ENCODE measurements around the gene PTGDR2.

Gene PTGDR2

GRCh38 chr11:60858731-60859464 is 3.1 kb upstream of the PTGDR2 start:
- DNase-seq (ENCODE audit: low spot score) = no peak

- no peak for DNase-seq (ENCODE audit: low spot score)
Observed at GRCh38 chr11:60858236-60858635, 2.5 kb upstream of the PTGDR2 start.

- DNase-seq (ENCODE audit: low spot score) = no peak
Observed at GRCh38 chr11:60857378-60858232, 1.9 kb upstream of the PTGDR2 start.

- peak; percentile 71 for DNase-seq (ENCODE audit: low spot score)
Observed at GRCh38 chr11:60854847-60855725, 664 bp downstream of the PTGDR2 start.

GRCh38 chr11:60854140-60854846 is 1.5 kb downstream of the PTGDR2 start:
- no peak for DNase-seq (ENCODE audit: low spot score)

- no peak for DNase-seq (ENCODE audit: low spot score)
Observed at GRCh38 chr11:60852982-60853950, 2.5 kb downstream of the PTGDR2 start.

- DNase-seq (ENCODE audit: low spot score) = peak; percentile 100
Observed at GRCh38 chr11:60852117-60852981, 3.4 kb downstream of the PTGDR2 start.

GRCh38 chr11:60851327-60852104 is 4.2 kb downstream of the PTGDR2 start:
- DNase-seq (ENCODE audit: low spot score) = peak; percentile 71

GRCh38 chr11:60849641-60850520 is 5.9 kb downstream of the PTGDR2 start:
- no peak for DNase-seq (ENCODE audit: low spot score)

GRCh38 chr11:60848714-60849151 is 7.0 kb downstream of the PTGDR2 start:
- no peak for DNase-seq (ENCODE audit: low spot score)

GRCh38 chr11:60847896-60848295 is 7.9 kb downstream of the PTGDR2 start:
- no peak for DNase-seq (ENCODE audit: low spot score)

GRCh38 chr11:60847281-60847680 is 8.5 kb downstream of the PTGDR2 start:
- DNase-seq (ENCODE audit: low spot score) = no peak

GRCh38 chr11:60845338-60845737 is 10.4 kb downstream of the PTGDR2 start:
- DNase-seq (ENCODE audit: low spot score) = no peak

GRCh38 chr11:60844870-60845221 is 10.9 kb downstream of the PTGDR2 start:
- no peak for DNase-seq (ENCODE audit: low spot score)

GRCh38 chr11:60844045-60844869 is 11.5 kb downstream of the PTGDR2 start:
- DNase-seq (ENCODE audit: low spot score) = no peak

- DNase-seq (ENCODE audit: low spot score) = no peak
Observed at GRCh38 chr11:60842668-60843600, 12.8 kb downstream of the PTGDR2 start.
